HG03175 (cell line): ENCODE measurements around the gene TAS1R2.

Experiments used
- ATAC-seq: cut with Tn5 transposase; IDR thresholded peaks from one replicate; pipeline ENCODE4 v1.9.1; 2021; ENCODE audit warnings: mild to moderate bottlenecking, moderate library complexity; ENCODE audit not compliant: unreplicated experiment

Gene TAS1R2

DNA sequence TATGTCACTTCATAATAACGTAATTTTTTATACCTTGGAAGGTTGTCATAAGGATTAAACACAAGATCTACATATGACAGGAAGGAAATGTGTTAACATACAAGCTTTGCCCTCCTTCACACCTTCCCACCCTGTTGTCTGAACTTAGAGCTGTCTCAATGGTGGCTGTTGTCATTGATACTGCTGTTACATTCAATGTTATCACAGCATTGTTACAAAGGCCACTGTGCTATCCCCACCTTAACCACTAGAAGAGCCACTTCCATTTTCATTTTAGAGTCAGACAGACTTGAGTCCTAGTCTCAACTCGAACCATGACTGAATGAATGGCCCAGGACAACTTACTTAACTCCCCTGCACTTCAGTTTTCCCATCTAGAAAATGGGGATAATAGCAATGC, 31.2 kb downstream of the TAS1R2 start:
- ATAC-seq: no peak

DNA sequence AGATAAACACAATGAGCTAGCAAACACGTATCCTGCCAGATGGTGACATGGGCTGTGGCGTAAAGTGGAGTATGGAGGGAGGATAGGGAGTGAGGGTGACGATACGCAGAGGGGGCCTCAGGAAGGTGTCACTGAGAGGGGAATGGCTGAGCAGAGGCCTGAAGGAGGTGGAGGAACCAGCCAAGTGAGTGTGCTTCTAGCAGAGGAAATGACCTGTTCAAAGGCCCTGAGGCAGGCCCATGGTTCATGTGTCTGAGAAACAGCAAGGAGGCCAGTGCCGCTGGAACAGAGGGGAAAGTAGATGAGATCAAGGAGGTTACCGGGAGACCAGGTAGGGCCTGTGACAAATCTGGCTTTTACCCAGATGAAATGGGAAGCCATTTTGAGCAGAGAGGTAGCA, 36.0 kb downstream of the TAS1R2 start:
- ATAC-seq: no peak

DNA sequence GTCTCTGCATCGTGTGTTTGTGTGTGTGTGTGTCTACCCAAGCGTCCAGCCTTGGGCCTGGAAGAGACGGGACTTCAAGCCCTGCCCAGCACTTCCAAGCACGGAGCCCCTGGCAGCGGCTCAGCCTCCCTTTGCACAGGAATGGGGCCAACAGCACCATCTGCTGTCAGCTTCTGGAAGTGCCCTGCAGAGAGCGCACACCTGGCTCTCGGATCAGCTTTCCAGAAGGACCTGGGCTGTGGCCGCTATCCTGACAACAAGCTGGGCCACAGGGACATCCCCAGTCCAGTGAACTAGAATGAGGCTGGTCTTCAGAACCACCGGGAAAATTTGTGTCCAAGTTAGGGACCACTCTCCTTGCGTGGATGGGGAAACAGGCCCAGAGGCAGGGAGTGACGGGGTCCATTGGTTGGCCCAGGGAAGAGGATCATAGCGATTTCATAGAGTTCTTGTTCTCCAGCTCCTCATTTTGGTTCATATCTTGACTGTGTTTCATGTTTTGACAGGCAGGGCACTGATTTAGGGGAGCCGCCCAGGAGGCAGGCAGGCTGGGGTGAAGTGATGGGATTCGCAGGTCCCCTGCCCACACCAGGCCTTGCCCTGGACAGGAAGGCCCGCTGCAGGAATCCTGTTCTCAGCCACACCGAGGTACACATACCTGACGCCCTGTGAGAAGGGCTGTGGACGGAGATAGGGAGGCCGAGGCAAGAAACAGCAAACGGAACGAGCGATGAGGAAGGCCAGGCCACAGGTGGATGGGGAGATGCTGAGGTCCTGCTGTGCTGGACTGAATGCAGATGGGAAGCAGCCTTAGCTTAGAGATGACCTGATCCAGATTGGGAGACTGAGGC, 38.4 kb downstream of the TAS1R2 start:
- no peak for ATAC-seq

DNA sequence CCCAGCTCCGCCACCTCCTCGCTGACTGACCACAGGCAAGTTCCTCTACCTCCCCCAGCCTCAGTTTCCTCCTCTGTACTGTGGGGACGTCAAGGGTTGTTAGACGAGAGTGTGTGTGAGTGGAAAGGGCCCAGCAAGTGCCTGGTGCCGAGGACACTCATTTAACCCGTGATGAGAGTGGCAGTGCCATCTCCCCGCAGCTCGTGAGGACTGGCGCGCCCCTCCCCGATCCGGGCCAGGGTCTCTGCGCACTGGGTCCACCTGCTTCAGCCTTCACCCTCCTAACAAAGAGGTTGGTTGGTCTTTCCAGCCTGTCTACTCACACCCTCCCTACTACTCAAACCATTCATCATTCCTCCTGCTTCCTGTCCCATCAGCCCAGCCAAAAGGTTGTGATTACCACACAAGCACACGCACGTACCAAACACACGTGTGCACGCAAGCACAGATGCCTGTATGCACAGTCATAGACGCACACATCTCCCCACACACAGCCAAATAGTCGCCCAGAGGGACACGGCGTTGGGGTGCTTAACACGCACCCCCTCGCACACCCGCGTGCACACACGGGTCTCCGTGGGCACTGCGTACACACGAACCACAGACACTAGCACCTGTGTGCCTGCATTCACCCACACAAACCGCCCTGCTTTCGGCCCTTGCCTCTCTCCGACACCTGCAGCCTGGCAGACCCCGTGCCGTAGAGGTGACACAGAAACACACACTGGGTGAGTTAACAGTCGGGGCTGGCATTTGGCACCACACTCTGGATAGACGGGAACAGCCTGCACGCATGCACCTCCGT, 39.3 kb downstream of the TAS1R2 start:
- ATAC-seq: no peak

DNA sequence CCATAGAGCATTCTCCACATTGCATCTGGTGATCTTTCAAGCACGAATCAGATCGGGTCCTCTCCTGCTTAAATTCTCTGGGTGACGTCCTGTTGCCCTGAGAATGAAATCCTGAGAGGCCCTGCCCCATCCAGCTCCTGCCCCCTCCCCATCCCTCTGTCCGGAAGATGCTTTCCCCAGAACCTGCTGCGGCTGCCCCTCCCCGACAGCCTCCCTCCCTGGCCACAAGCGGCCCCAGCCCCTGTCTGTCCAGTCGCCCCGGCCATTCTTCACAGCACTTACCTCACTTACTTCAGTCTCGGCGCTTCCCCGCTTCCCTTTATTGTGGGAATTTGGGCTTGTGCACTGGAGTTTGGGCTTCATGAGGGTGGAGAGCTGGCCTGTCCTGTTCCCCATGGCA, 40.3 kb downstream of the TAS1R2 start:
- ATAC-seq: no peak

DNA sequence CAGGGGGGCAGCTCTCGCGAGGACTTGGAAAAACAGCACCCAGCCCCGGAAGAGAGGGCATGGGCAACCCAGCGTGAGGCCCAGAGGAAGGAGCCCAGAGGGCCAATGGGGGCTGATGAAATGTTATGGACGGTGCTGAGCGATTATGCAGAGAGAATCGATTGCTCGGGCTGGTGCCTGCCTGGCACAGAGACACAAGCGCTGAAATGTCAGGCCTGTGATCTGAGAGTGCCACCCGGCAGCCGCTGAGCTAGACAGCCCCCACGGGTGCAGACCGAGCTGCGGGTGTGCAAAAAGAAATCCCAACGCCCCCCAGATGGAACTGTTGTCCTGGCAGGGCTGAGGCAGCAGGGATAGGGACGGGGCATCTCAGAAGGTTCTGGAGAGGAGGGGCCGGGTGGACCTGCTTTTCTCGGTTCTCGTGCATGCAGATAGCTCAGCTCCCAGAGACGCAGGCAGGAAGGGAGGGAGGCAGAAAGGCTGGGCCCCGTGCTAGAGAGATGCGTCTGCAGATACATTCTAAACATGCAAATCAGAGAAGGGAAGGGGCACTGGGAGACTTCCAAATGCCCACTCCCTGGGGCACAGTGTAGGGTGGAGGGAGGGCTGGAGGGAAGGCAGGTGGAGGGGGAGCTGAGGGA, 41.5 kb downstream of the TAS1R2 start:
- no peak for ATAC-seq

DNA sequence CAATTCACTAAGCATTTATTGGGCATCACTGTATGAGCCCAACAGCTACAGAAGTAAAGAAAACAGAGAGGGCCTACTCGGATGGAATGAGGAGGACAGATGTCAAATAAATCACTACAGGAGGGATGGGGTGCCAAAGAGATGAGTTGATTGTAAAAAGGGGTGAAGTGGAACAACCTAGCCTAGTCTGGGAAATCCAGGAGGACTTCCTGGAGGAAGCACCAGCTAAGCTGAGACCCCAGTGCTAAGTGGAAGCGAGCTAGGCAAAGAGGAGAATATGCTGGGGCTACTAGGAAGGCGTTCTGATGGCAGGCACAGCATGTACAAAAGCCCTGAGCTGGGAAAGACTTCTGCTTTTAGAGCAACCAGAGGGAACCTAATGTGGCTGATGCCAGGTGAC, 42.1 kb downstream of the TAS1R2 start:
- ATAC-seq: no peak

DNA sequence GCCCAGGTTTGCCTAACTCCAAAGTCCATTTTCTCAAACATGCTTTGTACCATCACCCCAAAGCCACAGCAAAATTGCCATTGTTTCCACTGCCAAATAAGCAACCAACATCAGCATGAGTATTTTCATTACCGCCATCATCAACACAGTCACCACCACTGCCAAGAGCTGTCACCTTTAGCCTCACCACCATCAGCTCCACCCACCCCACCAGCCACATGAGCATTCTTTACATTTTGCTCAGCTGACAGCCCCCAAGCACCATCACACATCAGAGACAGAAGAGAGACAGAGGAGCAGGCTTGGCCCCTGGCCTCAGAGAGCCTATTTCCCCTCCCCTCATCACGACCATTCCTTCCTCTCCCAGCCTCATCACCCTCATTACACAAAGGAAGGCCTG, 42.7 kb downstream of the TAS1R2 start:
- no peak for ATAC-seq

DNA sequence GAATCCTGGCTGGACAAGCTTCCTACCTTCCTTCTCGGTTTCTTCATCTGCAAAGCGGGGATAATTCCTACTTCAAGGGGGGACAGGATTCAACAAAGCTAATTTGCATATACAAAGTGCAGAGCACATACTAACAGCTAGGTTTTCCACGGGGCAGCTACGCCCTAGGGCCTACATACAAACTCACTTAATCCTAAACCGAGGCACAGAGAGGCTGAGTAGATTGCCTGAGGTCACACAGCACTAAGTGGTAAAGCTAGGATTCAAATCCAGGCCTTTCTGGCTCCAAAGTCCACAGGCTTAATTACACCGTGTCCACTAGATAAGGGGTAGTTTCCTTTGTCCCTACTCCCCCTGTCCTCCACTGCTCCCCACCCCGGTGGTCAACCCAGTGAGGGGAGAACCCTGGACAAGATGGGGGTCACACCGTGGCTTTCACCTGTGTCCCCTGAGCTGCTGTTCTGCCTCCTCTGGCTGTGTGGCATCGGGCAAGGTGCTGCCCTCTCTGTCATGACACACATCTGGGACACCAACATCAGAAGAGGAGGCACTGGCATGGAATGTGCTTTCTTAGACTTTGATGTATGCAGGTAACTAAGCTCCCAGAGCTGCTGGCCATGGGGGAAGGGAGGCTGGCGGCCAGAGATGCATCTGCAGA, 44.5 kb downstream of the TAS1R2 start:
- no peak for ATAC-seq

DNA sequence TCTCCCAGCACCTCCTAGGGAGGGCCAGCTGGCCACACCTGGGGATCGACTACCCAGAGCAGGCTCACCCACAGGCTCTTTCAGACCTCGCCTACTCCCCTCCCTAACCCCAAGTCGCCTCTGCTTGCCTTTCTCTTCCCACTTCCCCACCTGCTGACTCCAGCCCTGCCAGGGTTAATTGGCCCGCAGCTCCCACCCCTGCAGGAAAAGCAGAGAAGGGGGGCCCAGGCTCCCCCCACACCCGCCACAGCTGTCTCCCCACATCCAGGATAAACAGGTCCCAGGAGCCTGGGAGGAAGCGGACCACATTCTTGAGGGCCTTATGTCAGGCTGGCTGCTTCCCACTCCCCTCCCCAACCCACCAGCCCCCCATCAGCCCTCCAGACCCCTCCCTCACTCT, 45.0 kb downstream of the TAS1R2 start:
- no peak for ATAC-seq

DNA sequence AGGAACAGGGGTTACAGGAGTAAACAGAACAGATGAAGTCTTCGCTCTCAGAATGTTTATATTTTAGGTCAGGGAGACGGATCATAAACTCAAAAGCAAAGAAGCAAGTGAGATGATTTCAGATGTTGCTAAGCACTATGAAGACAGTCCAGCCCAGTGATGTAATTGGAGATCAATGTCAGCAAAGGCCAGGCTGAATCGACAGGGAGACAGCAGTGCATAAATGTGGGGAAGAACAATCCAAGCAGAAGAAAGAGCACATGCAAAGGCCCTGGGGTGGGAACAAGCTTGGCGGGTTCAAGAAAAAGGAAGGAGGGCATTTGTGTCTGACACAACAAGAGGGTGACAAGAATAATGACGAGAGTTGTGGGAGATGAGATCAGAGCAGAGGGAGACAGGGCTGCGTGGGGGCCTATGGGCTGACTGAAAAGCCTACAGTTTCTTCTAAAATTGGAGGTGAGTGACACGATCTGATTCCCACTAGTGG, 47.0 kb downstream of the TAS1R2 start:
- no peak for ATAC-seq

DNA sequence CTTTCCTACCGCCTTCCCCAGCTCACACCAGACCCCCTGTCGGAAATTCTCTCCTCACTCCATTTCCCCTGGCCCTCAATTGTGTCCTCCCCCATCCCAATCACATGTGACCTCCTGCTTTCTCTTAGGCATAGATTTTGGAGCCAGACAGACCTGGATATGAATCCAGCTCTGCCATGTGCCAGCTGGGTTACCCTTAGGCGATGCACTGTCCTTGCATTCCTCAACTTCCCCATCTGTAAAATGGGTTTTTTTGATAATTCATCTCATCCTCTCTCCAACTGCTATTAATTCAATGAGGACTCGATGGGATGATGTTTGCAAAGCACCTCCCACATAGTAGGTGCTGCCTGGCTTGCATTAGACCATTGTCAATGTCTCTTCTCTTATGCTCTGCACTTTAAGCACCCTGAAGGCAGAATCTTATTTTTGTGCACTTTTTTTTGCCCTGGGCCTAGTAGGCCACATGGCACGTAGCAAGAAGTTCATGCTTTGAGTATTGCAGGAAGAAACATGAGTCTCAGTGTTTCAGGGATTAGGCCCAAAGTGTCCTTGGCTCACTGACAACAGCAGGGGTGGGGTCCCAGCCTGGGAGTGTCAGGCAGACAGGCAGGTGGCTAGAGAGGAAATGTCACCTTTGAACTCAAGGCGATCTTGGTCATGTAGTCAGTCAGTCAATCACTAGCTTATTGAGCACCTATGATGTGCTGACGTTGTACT, 47.6 kb downstream of the TAS1R2 start:
- ATAC-seq: no peak

DNA sequence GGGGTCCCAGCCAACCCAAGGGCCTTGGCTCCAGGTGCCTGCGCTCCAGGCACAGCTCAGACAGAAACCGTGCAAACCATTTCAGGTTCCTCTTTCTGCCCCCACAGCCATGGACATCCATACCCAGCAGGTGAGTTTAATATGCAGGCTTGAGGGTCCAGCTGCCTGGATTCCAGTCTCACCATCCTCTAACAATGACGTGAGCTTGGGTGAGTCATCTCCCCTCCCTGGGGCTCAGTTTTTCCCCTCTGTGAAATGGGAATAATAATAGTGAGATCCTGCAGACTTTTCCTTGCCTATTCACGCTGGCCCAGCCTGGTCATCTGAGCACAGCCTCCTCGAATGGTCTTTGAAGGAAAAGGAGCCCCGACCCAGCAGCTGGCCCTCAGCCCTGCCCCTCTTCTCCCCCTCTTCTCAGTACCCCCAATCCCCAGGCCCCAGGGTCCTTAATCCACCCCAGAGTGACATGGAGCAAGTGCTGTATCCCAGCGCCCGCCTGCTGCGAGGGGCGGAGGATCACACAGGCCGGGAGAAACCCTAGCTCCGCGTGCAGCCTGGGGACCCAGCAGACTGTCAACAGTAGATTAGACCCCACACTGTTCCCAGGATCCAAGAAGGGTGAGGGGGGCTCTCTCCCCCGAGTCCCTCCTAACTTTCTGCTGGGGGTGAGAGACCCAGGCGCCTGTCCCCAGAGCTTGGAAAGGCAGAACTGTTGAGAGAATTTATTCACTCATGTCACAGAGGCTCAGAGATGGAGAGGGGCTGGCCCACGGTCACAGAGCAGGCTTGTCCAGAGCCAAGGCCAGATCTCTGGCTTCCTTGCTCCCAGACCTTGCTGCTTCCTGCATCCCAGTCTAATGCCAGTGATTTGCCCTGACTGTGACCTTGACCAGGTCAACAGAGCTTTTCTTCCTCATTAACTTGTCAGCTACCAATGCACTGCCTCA, 49.2 kb downstream of the TAS1R2 start:
- no peak for ATAC-seq

DNA sequence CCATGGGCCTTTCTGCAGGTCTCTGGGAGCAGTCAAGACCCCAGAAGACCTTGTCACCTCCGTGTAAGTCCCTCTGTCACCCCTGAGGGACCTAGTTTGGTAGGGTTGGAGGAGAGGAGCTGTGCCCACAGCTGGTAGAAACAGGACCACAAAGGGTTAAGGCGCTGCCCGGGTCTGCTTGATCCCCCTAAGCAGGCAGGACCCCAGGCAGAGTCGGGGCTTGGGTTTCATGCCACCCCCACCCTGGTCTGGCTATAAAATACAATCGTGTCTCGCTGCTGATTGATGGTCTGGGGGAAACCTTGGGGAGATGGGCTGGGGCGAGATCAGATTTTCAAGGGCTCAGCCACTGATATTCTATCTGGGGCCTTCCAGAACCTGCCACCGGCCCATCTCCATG, 50.9 kb downstream of the TAS1R2 start:
- ATAC-seq: no peak

DNA sequence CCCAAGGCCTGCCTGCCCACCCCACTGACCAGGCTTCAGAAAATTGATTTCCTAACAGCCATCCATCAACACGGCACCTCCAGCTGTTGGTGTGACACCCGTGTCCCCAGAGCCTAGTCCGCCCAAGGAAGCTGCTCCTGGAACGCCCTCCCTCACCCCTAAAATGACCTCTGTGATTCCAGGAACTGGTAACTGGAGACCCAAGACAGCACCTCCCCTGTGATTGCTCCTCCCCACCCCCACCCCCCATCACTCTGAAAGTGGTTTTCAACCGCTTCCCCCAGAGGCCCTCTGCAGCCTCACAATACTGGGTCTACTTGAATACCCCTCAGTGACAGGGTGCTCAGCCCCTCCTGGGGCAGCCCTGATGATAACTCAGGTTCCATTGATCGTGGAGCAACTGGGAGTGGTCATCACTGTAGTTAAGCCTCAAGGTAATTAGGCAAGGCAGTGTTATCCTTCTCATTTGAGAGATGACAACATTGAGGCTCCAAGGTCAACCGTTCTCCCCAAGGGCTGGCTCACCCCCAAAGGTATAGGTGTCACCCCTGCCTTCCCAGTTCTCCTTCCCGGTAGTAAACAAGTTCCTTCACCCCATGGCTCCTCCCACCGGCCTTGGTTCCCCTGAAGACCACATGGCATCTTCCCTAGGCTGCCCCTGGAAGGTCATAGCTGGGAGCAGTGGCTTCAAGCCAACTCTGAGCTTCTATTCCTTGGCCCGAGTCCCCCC, 52.0 kb downstream of the TAS1R2 start:
- ATAC-seq: no peak

DNA sequence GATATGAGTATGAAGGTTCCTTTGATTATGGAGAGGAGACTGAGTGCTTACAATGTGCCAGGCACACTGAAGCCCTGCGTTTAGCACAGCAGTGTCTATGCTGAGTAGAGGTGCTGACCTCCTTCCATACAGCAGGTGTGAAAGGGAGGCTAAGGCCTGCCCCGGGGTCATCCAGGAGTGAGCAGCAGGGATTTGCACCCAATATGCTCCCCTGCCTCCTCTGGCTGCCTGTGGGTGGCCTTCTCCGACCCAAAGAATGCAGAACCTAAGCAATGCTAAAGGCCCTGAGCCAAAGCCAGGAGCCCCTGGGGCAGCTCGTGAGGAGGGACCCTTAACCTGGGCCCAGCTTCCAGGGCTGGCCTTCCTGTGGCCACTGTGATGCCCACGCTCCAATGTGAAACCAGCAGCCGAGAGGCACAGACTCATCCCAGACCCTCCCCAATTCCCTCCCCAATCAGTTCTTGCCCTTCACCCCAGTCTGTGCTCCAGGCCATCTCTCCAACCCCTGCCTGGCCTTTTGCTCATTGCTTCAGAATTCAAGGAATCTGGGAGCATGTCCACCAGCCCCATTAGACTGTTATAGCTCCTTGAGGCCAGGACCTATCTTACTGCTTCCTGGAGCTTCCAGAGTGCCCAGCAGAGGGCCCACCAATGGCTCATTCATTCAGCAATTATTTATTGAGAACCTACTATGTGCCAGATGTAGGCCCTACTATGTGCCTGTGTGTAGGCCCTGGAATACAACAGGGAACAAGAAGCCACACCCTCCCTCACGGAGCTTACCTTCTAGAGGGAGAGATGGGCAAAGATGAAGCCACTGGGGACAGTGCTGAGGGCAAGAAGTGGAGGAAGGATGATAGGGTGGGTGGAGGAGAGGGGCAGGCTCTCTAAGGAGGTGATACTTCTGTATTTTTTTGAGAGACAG, 53.3 kb downstream of the TAS1R2 start:
- no peak for ATAC-seq

DNA sequence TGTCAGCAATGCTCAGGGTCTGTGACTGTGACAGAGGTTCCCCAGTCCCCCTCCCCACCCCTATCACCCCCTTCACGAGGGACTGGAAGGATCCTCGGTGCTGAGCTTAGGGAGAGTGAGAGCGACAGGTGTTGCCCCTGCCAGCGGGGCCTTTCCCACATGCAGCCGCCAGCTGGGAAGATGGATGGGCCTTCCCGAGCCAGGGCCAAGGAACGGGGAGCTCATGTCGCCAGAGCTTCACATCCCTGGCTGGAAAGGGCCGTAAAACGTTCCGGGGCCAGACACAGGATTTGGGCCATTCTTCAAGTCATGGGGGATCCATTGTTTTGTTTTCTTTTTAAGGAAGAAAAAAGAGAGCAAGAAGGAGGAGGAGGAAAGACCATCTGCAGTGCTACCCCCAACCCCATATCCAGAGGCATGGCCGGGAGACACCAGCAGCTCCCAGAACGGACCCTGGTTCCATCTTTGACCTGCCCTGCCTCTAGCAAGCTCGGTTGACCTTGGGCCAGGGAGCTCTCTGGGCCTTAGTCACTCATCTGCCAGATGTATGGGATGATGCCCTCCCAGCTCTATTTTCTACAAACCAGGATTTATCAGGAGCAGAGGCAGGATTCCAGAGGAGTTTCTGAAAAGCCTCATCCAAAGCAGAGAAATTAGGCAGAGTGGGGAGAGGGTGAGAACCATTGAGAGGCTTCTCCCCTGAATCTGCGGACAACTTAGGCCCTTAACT, 54.1 kb downstream of the TAS1R2 start:
- ATAC-seq: no peak
